IgD-negative memory B cell (primary cell): ENCODE results near the gene VPS25. TPM values are rescaled to one million over a fixed set of nuclear protein-coding genes. Genes with fewer than 3 reads are reported as not detected.

Source experiments
- H3K27ac Mint-ChIP-seq, 3 donors: one replicate each; pipeline ENCODE4 v1.8.0; 2020 to 2022; ENCODE audit warnings: mild to moderate bottlenecking in 3 of 3, mixed read lengths in 3 of 3, moderate library complexity in 1 of 3
- H3K27me3 Mint-ChIP-seq: one replicate; pipeline ENCODE4 v1.8.0; 2021; ENCODE audit warnings: mixed read lengths
- H3K36me3 Mint-ChIP-seq: one replicate; pipeline ENCODE4 v1.8.0; 2020; ENCODE audit warnings: mild to moderate bottlenecking, mixed read lengths
- H3K4me1 Mint-ChIP-seq, 3 donors: one replicate each; pipeline ENCODE4 v1.8.0; 2020 to 2022; ENCODE audit warnings: mixed read lengths in 3 of 3, mild to moderate bottlenecking in 1 of 3
- H3K4me3 Mint-ChIP-seq, 4 donors: one replicate each; pipeline ENCODE4 v1.8.0; 2020 to 2022; ENCODE audit warnings: mild to moderate bottlenecking in 4 of 4, mixed read lengths in 4 of 4, moderate library complexity in 3 of 4
- H3K9me3 Mint-ChIP-seq, 3 donors: one replicate each; pipeline ENCODE4 v1.8.0; 2020 to 2021; ENCODE audit warnings: mixed read lengths in 3 of 3, mild to moderate bottlenecking in 1 of 3
- polyA plus RNA-seq: library from polyadenylated mRNA; unstranded; fragments of 300-500 nt; fragmentation: Illumina TruSeq; gene quantifications from one replicate; pipeline ENCODE4 v1.2.3, GENCODE V29; 2021

VPS25 gene
- polyA plus RNA-seq, 1 donor from 2014 or later, result 45.6 TPM

GRCh38 chr17:42797067-42798007, 24.1 kb downstream of the VPS25 start:
- H3K36me3 Mint-ChIP-seq, result peaks cover 6% of the 10 kb centered on the region
- H3K27me3 Mint-ChIP-seq, result no peaks in the 10 kb centered on the region
- H3K9me3 Mint-ChIP-seq, result no peaks in the 10 kb centered on the region
- H3K27ac Mint-ChIP-seq, result peak overlapping the region in 2 of 3 donors; percentile 13 to 67
- H3K4me3 Mint-ChIP-seq, result peak overlapping the region; percentile 65 to 98 (median 96)
- H3K4me1 Mint-ChIP-seq, result peaks cover 9 to 17% (median 13%) of the 10 kb centered on the region in 3 donors

- peaks cover 6% of the 10 kb centered on the region for H3K36me3 Mint-ChIP-seq
- H3K27me3 Mint-ChIP-seq, result no peaks in the 10 kb centered on the region
Measured at GRCh38 chr17:42798011-42798382, 24.7 kb downstream of the VPS25 start.

GRCh38 chr17:42798383-42799380, 25.4 kb downstream of the VPS25 start, which contains the start of the genes CNTD1 and COA3:
Gene CNTD1 (plus strand): TSS chr17:42798861. CDS start chr17:42799068, 207 bp downstream.
Gene COA3 (minus strand): TSS chr17:42798704. CDS start chr17:42798681, 23 bp downstream.
- H3K27me3 Mint-ChIP-seq, result no peaks in the 10 kb centered on the region
- H3K4me3 Mint-ChIP-seq, result peak within 1 kb of the TSS; percentile 95 to 98 (median 98)
- H3K36me3 Mint-ChIP-seq, result peaks cover 6% of the 10 kb centered on the region
- H3K27ac Mint-ChIP-seq, result peak within 1 kb of the TSS; percentile 54 to 90 (median 67)
- peaks cover 9 to 17% (median 13%) of the 10 kb centered on the region in 3 donors for H3K4me1 Mint-ChIP-seq
- H3K9me3 Mint-ChIP-seq, result no peaks in the 10 kb centered on the region

More at GRCh38 chr17:42798011-42798382, 24.7 kb downstream of the VPS25 start:
- peak overlapping the region; percentile 95 to 98 (median 98) for H3K4me3 Mint-ChIP-seq
- peaks cover 9 to 17% (median 13%) of the 10 kb centered on the region in 3 donors for H3K4me1 Mint-ChIP-seq
- no peaks in the 10 kb centered on the region for H3K9me3 Mint-ChIP-seq
- H3K27ac Mint-ChIP-seq, result peak overlapping the region in 2 of 3 donors; percentile 50 to 90

- no peaks in the 10 kb centered on the region for H3K27me3 Mint-ChIP-seq
- H3K4me1 Mint-ChIP-seq, result peaks cover 4 to 6% (median 5%) of the 10 kb centered on the region in 3 donors
- no peak overlapping the region for H3K27ac Mint-ChIP-seq
- H3K9me3 Mint-ChIP-seq, result no peaks in the 10 kb centered on the region
- peaks cover 4% of the 10 kb centered on the region for H3K36me3 Mint-ChIP-seq
- no peak overlapping the region for H3K4me3 Mint-ChIP-seq
Measured at GRCh38 chr17:42803074-42803883, 30.0 kb downstream of the VPS25 start.

- H3K27ac Mint-ChIP-seq, result no peak overlapping the region
- no peaks in the 10 kb centered on the region for H3K9me3 Mint-ChIP-seq
- no peaks in the 10 kb centered on the region for H3K4me1 Mint-ChIP-seq
- no peaks in the 10 kb centered on the region for H3K36me3 Mint-ChIP-seq
- H3K4me3 Mint-ChIP-seq, result no peak overlapping the region
- no peaks in the 10 kb centered on the region for H3K27me3 Mint-ChIP-seq
Measured at GRCh38 chr17:42804918-42805367, 31.7 kb downstream of the VPS25 start.

GRCh38 chr17:42806249-42806648, 33.0 kb downstream of the VPS25 start:
- Mint-ChIP-seq H3K4me3 (no peak overlapping the region), H3K27me3 (no peaks in the 10 kb centered on the region), H3K9me3 (no peaks in the 10 kb centered on the region), H3K27ac (no peak overlapping the region), H3K4me1 (no peaks in the 10 kb centered on the region), H3K36me3 (no peaks in the 10 kb centered on the region)

GRCh38 chr17:42809250-42809649, 36.0 kb downstream of the VPS25 start:
- no peaks in the 10 kb centered on the region for H3K36me3 Mint-ChIP-seq
- peak overlapping the region in 1 of 3 donors; percentile 86 for H3K27ac Mint-ChIP-seq
- no peaks in the 10 kb centered on the region for H3K9me3 Mint-ChIP-seq
- no peaks in the 10 kb centered on the region for H3K27me3 Mint-ChIP-seq
- H3K4me3 Mint-ChIP-seq, result no peak overlapping the region
- peaks cover 0 to 1% (median 0%) of the 10 kb centered on the region in 3 donors for H3K4me1 Mint-ChIP-seq

- Mint-ChIP-seq H3K4me3 (no peak overlapping the region), H3K27ac (no peak overlapping the region), H3K4me1 (peaks cover 0 to 1% (median 1%) of the 10 kb centered on the region in 3 donors), H3K36me3 (peaks cover 8% of the 10 kb centered on the region), H3K9me3 (no peaks in the 10 kb centered on the region), H3K27me3 (no peaks in the 10 kb centered on the region)
Measured at GRCh38 chr17:42814633-42815399, 41.6 kb downstream of the VPS25 start.

GRCh38 chr17:42817866-42818265, 44.6 kb downstream of the VPS25 start:
- H3K9me3 Mint-ChIP-seq, result no peaks in the 10 kb centered on the region
- H3K36me3 Mint-ChIP-seq, result peaks cover 8% of the 10 kb centered on the region

GRCh38 chr17:42818379-42818778, 45.1 kb downstream of the VPS25 start:
- peaks cover 8% of the 10 kb centered on the region for H3K36me3 Mint-ChIP-seq
- H3K4me1 Mint-ChIP-seq, result peaks cover 5 to 17% (median 7%) of the 10 kb centered on the region in 3 donors
- no peaks in the 10 kb centered on the region for H3K9me3 Mint-ChIP-seq
- H3K4me3 Mint-ChIP-seq, result no peak overlapping the region
- H3K27ac Mint-ChIP-seq, result no peak overlapping the region
- H3K27me3 Mint-ChIP-seq, result no peaks in the 10 kb centered on the region

More at GRCh38 chr17:42817866-42818265, 44.6 kb downstream of the VPS25 start:
- peak overlapping the region in 1 of 4 donors; percentile 23 for H3K4me3 Mint-ChIP-seq
- H3K4me1 Mint-ChIP-seq, result peaks cover 4 to 16% (median 7%) of the 10 kb centered on the region in 3 donors
- no peaks in the 10 kb centered on the region for H3K27me3 Mint-ChIP-seq
- H3K27ac Mint-ChIP-seq, result no peak overlapping the region

GRCh38 chr17:42819939-42820535, 46.8 kb downstream of the VPS25 start:
- Mint-ChIP-seq H3K9me3 (no peaks in the 10 kb centered on the region), H3K4me1 (peaks cover 11 to 28% (median 13%) of the 10 kb centered on the region in 3 donors), H3K27ac (peak overlapping the region in 1 of 3 donors; percentile 22), H3K27me3 (no peaks in the 10 kb centered on the region), H3K36me3 (peaks cover 8% of the 10 kb centered on the region), H3K4me3 (peak overlapping the region in 1 of 4 donors; percentile 80)

GRCh38 chr17:42821176-42821575, 47.9 kb downstream of the VPS25 start:
- Mint-ChIP-seq H3K27ac (peak overlapping the region in 2 of 3 donors; percentile 39 to 61), H3K36me3 (peaks cover 5% of the 10 kb centered on the region), H3K4me1 (peaks cover 11 to 28% (median 13%) of the 10 kb centered on the region in 3 donors), H3K4me3 (peak overlapping the region in 1 of 4 donors; percentile 85), H3K9me3 (no peaks in the 10 kb centered on the region), H3K27me3 (no peaks in the 10 kb centered on the region)

GRCh38 chr17:42827472-42827871, 54.2 kb downstream of the VPS25 start:
- Mint-ChIP-seq H3K27me3 (peaks cover 2% of the 10 kb centered on the region), H3K9me3 (no peaks in the 10 kb centered on the region), H3K36me3 (peaks cover 2% of the 10 kb centered on the region), H3K4me1 (peaks cover 6 to 17% (median 12%) of the 10 kb centered on the region in 3 donors), H3K4me3 (peak overlapping the region in 1 of 4 donors; percentile 13), H3K27ac (peak overlapping the region in 1 of 3 donors; percentile 86)
